ENCODE data around the gene TTC7B.

The TTC7B gene

DNA sequence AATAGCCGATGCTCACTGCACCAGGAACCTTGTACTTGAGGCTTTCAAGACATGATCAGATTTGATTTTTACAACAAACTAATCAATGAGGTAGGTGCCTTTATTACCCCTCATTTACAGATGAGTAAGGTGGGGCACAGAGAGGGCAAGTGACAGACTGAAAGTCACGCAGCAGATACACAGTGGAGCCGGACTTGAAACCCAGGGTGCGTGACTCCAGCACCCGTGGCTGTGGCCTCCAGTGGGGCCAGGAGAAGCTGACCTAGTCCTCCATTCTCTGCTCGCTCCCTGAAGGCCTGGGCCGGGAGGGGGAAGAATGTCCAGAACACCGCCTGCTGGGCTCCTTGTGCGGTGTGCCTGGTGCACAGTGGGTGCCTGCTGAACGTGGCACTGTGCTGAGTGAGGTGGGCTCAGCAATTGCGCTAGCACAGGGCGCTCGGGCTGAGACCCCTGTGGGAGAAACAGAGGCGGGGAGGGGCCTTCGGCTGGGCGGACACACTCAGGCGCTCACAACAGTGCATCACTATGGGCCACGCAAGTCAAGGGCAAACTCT lies 294.2 kb downstream of the TTC7B start:
- DNase-seq = no peak

DNA sequence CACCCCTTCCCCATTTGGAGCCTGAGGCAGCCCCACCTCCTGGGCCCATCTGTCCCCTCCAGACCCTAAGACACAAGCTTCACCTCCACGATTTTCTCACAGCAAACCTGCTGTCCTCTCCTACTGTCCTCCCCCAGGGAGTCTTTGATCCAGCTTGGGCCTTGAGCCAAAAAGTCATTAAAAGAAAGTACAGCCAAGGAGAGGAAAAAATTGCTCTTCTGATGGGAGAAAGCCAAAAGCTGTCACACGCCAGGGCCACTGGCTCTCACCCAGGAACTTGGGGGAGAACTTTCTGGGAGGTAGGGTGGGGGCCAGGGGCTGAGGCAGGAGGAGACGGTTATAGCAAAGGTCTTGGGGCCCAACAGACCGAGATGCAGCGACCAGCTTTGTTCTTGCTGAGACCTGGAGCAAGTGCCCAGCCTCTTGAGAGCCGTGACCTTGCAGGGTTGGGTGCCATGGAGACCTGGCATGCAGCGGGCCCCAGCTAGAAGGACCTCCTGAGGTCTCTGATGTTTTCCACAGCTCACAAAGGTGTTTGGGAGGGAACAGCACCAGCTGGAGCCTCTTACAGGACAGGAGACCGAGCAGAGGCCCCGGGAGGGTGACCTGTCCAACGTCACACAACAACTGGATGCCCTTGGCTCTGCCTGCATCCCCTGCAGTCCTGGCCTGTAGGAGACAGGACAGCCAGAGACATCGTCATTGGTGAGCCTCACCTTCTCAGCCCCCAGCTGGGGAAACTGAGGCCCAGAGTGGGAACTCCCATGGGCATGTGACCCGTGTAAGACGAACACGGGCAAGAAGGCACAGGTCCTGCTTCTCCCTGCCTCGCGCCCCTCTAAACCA lies 294.9 kb downstream of the TTC7B start:
- peak; percentile 29 for DNase-seq

DNA sequence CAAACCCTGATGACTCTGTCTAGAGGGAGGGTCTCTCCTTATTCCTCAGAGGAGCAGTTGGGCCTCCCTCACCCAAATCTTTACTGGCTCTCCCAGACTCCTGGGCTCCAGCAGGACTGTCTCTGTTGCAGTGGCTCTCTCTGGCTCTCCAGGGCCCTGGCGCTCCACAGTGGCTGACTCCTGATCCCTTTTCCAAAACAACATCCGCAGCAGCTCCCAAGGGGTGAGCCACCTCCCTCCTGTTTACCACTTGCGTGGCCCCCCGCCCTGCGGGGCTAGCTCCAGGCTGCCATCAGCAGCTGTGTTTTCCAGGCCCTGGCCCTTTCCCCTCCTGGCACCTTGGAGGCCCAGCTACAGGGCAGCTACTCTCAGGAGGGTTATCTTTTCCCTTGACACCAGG lies 295.9 kb downstream of the TTC7B start:
- no peak for DNase-seq

DNA sequence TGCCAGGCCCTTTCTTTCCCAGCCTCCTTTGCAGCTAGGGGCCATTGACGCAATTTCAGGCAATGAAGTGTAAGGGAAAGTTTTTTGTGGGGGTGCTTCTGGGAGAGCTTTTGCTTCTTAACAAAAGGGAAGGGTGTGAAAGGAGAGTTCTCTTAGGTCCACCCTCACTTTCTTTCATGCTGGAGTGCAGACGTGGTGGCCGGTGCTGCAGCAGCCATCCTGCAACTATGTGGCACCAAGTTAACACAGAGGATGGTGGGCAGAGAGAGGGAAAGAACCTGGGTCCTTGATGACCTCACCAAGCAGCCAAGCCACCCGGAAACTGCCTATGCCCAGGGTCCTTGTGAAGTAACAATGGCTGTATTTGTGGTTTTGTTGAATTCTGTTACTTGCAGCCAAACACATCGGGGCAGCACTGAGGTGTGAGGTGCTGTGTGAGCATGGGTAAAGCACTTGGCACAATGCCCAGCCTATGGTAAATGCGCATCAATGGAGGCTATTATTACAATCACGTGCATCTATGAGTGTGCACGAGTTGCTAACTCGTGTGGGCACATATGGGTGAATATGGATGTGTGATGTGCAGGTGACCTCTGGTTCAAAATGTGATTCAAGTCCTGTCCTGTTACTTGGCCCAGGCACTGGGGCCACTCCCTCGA lies 296.8 kb downstream of the TTC7B start:
- no peak for DNase-seq

DNA sequence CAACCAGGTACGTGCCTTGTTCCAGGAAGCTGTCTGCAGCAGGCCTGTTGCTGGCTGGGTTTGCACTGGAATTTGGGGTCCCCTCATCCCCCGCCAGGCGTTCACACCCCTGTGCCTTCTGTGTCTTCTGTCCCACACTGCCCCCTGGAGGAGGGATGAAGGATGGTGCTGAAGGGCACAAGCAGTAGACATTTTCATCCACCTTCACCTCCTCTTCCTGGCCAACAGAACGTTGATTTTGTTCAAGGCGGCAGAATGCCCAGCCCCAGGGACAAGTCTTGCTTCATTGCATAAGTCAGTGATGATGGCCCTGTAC lies 297.3 kb downstream of the TTC7B start:
- peak; percentile 15 for DNase-seq

DNA sequence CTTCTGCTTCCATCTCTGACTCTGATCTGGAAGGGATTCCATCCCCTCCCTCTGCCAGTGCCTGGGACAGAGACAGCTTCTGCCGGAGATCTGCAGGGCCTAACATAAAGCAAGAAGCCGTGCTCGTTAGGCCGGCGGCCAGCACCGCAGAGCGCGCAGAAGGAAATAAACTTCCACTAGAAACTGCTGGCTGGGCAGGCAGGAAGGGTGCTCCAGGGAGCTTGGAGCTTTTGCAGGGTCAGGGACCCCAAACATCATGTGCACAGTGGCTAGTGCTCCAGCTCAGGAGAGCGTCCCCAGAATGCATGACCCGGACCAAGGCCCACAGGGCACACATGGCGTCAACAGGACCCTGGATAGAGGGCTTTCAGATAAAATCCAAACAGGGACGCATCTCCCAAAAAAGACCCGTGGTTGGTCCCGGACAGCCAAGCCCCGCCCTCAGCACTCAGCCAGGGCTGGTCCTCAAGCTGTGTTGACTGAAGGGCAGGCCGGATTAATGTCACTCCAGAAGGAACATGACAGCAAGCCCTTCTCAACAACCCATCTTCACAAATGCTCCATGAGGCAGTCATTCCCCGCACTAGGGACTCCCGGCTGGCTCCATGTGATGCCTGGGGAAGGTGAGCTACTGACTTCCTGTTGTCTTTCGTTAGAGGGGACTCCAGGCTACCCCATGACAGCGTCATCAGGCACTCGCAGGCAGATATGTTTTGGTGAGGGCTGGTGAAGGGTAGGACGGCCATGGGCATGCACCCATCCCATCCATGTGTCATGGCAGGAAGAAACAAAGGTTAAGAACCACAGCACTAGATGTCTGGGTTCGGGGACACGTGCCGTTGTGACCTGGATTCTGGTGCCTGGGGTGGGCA lies 297.9 kb downstream of the TTC7B start:
- DNase-seq = no peak

DNA sequence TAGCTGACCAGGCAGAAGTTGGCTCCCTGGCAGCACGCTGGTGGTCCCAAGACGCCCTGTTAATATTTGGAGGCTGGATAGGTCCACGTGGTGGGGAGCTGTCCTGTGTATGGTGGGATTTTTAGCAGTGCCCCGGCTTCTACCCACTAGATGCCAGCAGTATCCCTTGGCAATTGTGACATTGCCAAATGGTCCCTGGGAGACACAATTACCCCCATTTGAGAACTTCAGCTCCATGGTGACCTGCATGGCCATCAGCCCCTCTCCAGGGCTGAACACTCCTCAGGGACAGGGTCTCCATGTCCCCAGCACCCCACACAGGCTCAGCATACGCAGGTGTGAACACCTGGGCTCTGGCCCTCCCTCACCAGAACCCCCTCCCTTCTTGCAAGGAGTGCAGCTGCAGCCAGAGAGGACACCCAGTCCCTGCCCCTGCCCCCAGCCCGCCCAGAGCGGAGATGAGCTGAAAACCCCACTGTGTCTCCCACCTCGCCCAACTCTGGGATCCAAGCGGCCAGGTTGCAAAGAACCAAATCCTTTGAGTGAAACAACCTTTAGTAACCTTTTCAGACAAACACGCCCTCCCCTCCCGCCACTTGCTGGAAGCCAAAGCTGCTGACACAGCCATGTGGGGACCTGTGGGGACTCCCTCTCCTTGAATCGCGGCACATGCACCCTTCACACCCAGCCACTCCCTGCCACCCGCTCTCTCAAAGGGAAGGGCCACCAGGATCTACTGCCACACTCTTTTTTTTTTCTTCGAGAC lies 299.0 kb downstream of the TTC7B start:
- DNase-seq = no peak

DNA sequence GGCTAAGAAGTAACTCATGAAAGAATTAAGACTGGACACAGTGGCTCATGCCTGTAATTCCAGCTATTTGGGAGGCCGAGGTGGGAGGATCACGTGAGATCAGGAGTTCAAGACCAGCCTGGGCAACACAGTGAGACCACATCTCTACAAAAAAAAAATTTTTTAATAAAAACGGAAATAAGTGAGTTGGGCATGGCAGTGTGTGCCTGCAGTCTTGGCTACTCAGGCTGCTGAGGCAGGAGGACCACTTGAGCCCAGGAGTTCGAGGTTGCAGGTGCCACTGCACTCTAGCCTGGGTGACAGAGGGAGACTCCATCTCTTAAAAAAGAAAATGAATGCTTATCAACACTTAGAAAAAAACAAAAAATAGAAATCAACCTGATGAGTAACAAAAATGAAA lies 301.7 kb downstream of the TTC7B start:
- DNase-seq = no peak

DNA sequence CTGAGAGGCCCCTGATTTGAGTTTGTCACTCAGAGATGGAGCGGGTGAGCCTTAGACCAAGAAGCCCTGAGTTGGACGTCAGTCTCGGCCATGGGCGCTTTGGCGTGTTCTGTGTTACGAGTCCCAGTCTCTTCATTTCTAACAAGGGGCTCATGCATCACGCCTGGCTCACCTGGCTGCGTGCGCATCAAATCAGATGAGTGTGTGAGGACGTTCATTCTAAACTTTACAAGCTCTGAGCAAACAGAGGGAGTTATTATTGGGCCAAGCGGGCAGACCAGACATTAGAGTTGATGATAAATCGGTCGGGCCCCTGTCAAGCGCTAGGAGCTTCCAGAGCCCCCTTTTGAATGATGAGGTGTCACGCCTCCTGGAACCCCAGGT lies 302.2 kb downstream of the TTC7B start:
- DNase-seq = no peak

DNA sequence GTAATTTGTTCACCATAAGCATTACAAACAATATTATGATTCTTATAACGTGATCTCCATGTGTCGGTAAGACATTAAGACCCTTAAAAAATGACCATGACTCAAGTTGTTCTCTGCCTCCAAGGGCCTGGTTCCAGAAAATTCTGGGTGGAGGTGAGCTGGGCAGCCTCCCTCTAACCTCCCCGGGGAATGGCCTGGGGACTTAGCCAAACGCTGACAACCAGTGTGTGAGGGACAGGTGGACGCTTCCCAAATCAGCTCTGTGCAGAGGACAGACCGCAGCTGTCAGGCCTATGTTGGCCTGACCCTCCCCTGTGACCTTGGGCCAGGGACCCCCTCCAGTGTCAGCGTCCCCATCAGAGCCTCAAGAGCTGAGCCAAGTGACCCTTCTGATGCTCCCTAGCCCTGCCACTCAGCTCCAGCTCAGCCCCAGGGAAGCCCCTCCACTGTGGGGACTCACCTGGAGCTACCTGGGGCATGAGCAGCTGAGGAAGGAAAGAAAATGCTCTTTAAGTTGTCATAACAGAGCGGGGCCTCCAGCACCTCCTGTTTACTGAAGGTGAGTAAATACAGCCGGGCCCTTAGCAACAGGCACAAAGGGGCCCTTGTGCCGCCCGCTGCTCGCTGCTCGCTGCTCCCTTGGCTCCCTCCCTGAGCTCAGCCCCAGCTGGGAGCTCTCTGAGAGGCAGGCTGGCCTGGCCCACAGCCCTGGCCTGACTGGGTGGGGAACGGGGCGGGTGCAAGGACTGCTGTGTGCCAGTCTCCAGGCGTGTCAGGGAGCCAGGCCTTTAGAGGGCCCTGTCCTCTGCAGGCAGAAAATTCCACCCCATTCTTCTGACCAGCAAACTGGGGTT lies 302.8 kb downstream of the TTC7B start:
- DNase-seq = no peak

DNA sequence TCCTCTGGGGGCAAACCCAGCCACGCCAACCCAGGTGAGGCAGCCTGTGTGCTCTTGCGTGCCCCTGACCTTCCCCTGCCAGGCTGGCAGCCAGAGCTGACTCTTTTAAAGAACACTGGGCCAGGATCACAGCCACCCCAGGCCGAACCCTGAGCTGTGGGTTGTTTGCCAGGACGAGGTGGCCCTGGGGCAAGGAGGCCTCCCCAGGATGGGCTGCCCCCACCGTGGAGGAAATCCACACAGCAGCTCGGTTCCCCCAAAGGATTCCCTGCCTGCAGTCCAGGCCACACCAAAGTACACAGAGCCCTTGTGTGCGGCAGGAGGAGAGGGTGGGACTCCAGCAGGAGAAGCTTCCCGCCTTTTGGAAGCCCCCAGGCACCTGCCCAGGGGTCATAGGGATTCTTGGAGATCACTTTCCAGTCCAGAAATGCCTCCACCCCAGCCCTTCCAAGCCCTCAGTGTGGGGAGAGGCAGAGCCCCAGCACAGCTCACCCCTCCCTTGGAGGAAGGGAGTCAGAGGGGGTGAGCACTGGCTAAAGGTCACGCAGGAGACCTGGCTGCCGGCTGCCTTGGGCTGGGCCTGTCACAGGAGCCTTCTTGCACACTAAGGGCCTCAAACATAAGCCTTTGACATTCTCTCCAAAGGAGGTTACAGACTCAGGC lies 303.8 kb downstream of the TTC7B start:
- DNase-seq = no peak

DNA sequence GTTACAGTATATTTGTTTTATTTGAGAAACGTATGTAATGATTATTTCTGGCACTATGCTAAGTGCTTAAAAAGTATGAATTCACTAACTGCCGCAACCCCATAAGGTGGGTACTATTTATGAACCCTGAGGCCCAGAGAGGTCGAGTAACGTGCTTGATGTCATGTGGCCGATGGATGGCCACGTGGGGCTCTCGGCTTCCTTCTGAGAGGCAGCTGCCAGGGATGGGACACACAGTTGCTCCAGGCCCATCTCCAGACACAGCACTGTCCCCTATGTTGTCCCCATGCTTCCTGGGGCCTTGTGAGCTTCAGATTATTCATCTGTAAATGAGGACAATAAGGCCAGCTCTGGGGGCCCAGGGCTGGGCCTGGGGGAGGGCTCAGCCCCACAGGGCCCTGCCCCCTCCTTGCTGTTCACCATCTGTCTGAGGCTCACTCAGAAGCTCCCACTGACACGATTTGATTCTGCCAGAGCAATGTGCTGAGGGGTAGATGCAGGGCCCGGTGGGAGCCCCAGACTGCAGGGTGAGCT lies 304.4 kb downstream of the TTC7B start:
- DNase-seq = no peak

DNA sequence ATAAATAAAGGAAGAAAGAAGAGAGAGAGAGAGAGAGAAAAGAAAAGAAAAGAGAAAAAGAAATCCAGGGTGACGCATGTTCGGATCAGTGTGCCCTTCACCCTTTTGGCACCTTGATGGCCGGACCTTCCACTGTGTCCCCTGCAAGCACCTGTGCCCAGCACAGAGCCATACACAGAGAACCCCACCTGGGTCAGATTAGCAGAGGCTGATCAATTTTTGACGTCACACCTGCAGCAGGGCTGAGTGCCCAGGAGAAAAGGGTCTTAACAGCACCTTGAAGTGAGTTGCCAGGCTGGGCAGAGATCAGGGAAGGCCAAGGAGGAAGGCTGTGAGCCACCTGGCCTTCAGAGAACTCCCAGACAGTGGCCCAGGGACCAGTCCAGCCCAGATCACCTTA lies 305.0 kb downstream of the TTC7B start:
- DNase-seq = no peak

DNA sequence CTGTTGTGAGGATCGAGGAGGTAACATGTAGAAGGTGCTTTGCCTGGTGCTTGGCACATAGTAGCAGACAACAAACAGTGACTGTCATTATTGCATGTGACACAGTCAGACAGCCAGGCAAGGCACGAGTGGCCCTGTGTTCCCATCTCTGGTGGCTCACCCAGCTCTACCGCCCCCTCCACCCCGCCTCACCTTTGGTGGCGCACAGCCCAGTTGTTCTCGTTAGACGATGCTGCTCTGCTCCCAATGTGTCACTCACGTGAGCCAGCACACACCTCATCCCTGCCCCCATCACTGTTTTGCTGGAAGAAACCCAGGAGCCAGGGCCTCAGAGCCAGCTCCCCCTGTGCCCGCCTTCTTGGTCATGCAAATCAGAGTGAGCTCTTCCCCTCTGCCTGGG lies 306.1 kb downstream of the TTC7B start:
- no peak for DNase-seq

DNA sequence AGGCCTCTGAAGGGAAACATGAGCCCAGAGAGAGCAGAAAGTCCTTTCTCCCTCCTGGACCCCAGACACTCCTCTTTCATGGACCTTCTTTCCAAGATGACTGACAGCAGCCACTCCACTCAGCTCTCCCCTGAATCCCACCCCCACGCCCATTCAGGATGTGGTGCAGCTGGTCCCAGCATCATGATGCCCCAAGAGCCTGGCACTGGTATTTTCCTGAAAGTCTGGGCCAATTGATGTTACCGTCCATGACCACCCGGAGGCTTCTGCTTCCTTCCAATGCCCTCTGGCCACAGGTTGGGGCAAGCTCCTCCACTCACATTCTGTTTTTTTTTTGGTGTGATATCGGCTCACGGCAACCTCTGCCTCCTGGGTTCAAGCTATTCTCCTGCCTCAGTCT lies 306.8 kb downstream of the TTC7B start:
- DNase-seq = no peak

DNA sequence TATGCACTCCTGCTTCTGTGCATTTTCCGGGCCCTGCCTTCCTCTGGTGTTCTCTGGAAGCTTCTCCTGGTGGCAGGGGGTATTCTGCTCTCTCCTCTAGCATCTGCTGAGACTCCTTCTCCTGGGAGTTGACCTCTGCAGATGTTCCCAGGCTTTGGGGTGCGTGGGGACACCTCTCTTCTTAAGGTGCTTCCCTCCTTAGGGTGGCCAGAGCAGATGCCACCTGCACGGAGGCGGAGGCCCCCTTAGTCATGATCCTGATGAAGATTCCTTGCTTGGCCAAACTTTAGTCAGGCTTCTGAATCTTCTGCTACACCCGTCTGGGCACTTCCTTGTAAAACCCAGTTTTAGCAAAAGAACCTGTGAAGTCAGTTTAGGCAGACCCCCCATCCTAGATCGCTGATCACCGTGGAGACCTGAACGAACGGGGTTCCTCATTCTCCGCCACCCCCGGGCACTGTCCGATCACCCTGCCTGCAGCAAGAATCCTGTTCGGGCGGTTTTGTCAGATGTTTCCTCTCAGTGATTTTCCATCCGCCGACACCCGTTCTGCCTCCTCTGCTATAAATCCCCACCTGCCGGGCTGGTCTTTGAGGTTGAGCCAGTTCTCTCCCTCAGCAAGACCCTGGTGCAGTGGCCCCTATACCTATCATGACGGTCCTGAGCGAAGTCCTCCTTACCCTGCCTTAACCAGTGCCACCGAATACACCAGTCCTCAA lies 307.5 kb downstream of the TTC7B start:
- no peak for DNase-seq

DNA sequence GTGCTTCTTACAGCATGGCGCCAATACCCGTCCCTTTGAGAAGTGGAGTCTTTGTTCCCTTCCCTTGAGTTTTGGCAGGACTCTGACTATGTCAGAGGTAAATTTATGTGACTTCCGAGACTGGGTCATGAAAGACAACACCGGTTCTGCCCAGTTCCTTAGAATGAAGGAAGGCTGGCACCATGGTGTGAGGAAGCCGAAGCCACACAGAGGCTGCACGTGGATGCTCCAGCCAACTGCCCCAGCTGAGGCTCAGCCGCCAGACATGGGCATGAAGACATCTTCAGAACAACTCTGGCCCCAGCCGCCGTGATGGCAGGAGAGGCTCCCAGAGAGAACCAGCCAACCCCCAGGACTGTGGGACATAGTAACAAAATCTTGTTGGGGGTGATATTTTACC lies 308.2 kb downstream of the TTC7B start:
- DNase-seq = no peak

DNA sequence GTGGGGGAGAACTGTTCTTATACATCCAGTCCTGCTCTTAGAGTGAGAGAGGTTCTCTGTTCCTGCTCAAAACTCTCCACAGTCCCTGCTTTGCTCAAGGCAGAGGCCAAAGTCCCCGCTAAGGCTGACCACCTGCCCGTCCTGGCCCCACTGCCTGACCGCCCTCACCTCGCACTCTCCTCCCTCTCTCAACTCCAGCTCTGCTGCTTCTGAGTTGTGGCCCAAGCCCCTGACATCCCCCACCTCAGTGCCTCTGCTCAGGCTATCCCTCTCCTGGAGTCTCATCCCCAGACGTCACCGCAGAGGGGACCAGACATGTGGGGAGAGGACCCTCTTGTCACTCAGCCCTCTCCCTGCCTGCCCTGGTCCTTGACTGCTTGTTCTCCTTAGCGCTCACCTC lies 308.8 kb downstream of the TTC7B start:
- no peak for DNase-seq

DNA sequence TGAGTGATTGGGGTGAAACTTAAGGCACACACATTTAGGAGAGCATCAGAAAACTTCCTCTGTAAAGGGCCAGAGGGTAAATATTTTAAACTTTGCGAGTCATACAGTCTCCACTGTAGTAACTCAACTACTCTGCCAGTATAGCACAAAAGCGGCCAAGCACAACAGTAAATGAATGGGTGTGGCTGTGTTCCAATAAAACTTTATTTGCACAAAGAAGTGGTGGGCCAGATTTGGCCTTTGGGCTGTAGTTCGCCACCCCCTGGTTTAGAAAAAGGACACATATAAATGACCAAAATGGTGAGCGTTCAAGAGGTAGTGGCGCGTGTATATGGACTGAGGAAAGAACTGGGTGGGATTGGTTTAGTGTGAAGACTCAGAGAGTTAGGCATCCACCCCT lies 309.5 kb downstream of the TTC7B start:
- no peak for DNase-seq

DNA sequence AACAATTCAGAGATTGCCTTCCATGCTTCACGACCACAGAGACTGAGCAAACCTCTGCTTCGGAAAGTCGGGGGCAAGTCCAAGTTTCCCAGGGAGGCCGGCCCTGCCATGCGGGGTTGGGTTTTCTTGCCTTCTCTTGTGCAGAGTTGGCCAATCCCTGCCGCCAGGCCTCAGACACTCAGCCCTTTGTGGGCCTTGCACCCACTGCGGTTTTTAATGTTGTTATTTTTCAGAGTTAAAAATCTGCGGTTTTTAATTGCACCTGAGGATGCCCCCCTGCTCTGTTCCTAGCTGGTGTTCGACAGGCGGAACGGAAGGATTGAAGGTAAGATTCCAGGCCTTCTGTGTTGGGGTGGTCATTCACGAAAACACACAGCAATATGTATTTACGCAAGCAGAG lies 310.7 kb downstream of the TTC7B start:
- no peak for DNase-seq
